OCI-LY7 (cell line): ENCODE results near the gene HOXC4.

ENCODE experiments used
- CTCF ChIP-seq: fragments of 200-600 bp; sonication (generic); conservative IDR thresholded peaks from 2 replicates; pipeline ENCODE4 v1.5.1; 2014; ENCODE audit warnings: mild to moderate bottlenecking, antibody characterized with exemption, low read length, moderate library complexity, mixed read lengths
- EZH2phosphoT487 ChIP-seq: fragments of 200-600 bp; sonication (generic); IDR thresholded peaks from 2 replicates; pipeline ENCODE4 v1.6.1; 2018; ENCODE audit warnings: low read depth, borderline replicate concordance, mild to moderate bottlenecking, mixed run types, antibody characterized with exemption, low read length, moderate library complexity, mixed read lengths

- TF ChIP-seq CTCF (no peak), EZH2phosphoT487 (no peak)
These were observed 26.2 kb upstream of the HOXC4 start for GRCh38 chr12:54027442-54027786.
